GM21447 (cell line): ENCODE measurements around the gene SOX15.
A peak's percentile ranks its signal among the peaks of the same experiment; 100 is the strongest.
"Not testable (repeated sequence)": the region's sequence is repeated elsewhere in the genome, so short reads cannot be mapped to it uniquely, and the experiment has no call there.

Source experiments
- ATAC-seq: cut with Tn5 transposase; IDR thresholded peaks from one replicate; pipeline ENCODE4 v1.9.1; 2021; ENCODE audit not compliant: unreplicated experiment

SOX15 gene

DNA sequence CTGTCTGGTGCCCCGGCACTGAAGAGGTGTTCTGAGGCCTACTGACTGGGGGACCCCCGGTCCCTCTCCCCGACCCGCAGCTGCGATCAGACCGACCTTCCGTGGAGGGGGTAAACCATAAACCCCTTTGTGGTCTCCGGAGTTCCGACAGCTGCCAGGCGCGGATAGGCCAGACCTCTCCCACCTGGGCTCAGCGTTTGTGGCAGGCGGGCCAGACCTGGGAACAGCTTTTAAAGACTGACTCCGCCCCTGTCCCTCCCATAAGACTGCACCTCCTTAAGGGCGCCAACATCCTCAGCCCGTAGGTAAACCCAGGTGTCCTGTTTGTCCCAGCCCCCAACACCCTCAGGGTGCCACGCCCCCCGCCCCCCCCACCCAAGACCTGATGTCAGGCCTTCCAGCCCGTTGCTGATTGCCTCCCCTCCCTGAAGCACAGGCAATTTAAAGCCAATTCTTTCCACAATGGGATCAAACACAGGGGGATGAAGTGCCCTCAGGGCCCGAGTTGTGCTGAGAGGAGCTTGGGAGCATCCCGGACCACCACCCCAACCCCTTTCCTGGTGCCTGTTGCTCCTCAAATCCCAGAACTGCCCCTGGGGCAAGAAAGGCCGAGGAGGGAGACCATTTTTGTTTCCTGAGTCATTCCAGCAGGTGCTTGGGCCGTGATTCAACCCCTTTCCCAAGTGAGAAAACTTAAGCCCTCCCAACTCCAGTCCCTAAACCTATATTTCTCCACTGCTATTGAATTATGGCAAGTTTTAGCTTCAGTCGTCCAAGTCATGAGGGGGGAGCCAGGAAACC, at the start of gene SOX15:
SOX15 (minus strand) TSS at position 204 of the 801 bp plus-strand sequence. CDS start 418 bp downstream, outside the sequence.
- ATAC-seq = no peak

- no peak for ATAC-seq
These were observed 46.3 kb upstream of the SOX15 start for GRCh38 chr17:7636163-7636562.

DNA sequence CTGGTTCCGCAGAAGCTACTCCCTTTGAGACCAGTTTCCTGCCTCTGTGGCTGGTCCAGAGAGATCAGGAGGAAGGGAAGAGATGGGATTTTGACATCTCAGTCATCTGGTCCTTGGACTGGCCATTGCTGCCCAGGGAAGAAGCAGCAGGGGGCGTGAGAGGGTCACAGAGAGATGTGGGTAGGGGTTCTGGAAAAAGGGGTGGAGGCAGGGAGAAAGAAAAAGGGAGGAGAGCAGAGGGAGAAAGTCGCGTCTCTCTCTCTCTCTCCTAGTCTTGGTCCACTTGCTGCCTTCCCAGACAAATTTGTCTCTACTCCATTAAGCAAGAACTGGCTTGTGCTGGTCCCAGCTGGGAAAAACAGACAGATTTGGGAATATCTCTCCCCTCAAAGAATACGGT, 44.5 kb upstream of the SOX15 start:
- no peak for ATAC-seq

DNA sequence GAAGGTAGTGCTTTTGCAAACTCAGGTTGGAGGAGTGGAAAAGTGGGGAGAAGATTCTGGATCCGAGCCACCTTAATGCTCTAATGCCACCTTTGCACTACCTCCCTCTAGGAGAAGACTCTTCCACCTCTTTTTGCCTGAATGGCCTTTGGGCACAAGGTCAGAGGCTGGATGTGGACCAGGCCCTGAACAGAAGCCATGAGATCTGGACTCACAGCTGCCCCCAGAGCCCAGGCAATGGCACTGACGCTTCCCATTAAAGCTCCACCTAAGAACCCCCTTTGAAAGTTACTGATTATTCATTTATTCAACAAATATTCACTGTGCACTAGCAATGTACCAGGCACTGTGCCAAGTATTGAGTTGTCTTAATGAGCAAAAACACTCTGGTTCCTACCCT, 43.2 kb upstream of the SOX15 start:
- ATAC-seq = no peak

- ATAC-seq = no peak
These were observed 42.6 kb upstream of the SOX15 start for GRCh38 chr17:7632492-7632894.

- ATAC-seq = no peak
These were observed 41.8 kb upstream of the SOX15 start for GRCh38 chr17:7631398-7632380.

DNA sequence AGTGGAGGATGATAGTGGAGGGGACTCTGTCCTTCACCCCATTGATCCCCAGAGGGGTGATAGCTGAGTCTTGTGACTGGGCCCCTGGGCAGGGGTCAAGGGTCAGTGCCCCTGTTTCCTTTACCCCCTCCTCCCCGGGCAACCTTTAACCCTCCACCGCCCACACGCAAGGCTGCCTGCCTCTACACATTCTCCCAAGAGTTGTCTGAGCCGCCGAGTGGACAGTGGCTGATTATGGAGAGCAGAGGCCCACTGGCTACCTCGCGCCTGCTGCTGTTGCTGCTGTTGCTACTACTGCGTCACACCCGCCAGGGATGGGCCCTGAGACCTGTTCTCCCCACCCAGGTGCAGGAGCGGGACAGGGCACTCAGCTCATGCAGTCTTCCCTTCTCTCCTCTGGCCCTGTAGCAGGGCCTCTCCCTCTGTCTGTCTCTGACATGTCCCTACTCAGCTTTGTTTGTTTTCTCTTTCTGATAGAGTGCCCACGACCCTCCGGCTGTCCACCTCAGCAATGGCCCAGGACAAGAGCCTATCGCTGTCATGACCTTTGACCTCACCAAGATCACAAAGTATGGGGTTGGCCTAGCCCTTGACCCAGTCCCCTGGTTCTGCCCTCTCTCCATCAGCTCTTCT, 40.2 kb upstream of the SOX15 start, which contains the start of gene SHBG:
SHBG (plus strand) TSS at position 197 of the 633 bp plus-strand sequence; CDS start at position 235, 38 bp downstream.
- no peak for ATAC-seq

GRCh38 chr17:7627250-7628121, 37.6 kb upstream of the SOX15 start, which contains the start of gene SAT2:
Gene SAT2, minus strand, starts transcription at chr17:7627821. Its CDS starts 186 bp downstream, at chr17:7627635.
- ATAC-seq = peak; percentile 83

GRCh38 chr17:7626956-7627249, 37.0 kb upstream of the SOX15 start:
- no peak for ATAC-seq

DNA sequence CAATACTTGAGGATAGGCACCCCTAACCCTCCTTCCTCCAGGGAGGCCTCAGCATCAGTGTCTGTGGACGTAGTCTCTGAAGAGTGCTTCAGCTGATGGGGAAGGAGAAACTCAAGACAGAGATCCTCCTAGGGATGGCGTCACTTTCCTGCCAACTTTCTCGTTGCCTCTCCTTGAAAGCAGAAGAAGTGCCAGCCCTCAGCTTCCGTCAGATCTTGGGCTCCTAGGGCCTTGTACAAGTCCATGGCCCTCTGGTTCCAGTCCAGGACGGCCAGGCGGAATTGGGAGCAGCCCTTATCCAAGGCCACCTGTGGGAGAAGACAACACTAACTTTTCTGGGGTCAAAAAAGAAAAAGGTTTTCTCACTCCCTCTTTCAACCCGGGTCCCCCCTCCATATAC, 36.4 kb upstream of the SOX15 start:
- ATAC-seq = no peak

- ATAC-seq = not testable (repeated sequence)
These were observed 35.9 kb upstream of the SOX15 start for GRCh38 chr17:7625749-7626148.

DNA sequence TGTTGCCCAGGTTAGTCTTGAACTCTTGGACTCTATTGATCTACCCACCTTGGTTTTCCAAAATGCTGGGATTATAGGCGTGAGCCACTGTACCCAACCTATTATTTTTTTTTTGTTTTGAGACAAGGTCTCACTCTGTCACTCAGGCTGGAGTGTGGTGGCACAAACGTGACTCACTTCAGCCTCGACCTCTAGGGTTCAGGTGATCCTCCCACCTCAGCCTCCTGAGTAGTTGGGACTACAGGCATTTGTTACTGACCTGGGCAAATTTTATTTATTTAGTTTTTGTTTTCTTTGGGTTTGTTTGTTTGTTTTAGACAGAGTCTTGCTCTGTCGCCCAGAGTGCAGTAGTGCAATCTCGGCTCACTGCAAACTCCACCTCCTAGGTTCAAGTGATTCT, 33.8 kb upstream of the SOX15 start:
- no peak for ATAC-seq

- ATAC-seq = no peak
These were observed 30.9 kb upstream of the SOX15 start for GRCh38 chr17:7620835-7621234.

- no peak for ATAC-seq
These were observed 28.7 kb upstream of the SOX15 start for GRCh38 chr17:7618608-7619007.

- no peak for ATAC-seq
These were observed 25.4 kb upstream of the SOX15 start for GRCh38 chr17:7615265-7615747.

- ATAC-seq = peak; percentile 81
These were observed 24.8 kb upstream of the SOX15 start, which contains the start of gene FXR2 for GRCh38 chr17:7614425-7615264. Gene FXR2, minus strand, starts transcription at chr17:7614897. Its CDS starts 365 bp downstream, at chr17:7614532.

- no peak for ATAC-seq
These were observed 24.0 kb upstream of the SOX15 start for GRCh38 chr17:7613769-7614424.

DNA sequence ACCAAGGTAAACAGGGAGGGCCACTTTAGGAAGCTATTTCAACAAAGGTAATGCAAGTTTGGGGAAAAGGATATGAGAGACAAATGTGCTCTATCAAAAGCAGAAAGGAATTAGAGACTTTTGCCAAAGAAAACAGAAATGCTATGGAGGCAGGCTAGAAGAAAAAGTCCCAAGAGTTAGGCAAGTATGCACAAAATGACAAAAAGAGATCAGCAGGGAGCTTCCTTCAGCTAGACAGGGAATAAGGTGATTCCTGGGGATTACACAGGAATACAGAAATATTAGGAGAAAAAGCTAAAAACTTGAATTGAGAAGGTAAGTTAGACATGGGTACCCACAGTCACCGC, 22.4 kb upstream of the SOX15 start:
- no peak for ATAC-seq
